HEK293 (cell line): Measurements from ENCODE around the gene GHDC.

Experiments
- ZNF221 ChIP-seq: fragments of 450-650 bp; formaldehyde crosslinking; IDR thresholded peaks from 2 replicates; pipeline ENCODE4 v1.5.1; 2017; ENCODE audit warnings: missing biosample characterization, missing genetic modification characterization, borderline replicate concordance
- ZNF274 ChIP-seq, 2 experiments: fragments of 200-500 bp in 1 of 2; fragments of 450-650 bp in 1 of 2; sonication (Bioruptor generic) in 1 of 2; formaldehyde crosslinking in 1 of 2; IDR thresholded peaks; 2 replicates each; pipeline versions ENCODE4 v1.5.1 to v1.6.1; 2014 to 2016; ENCODE audit warnings: borderline replicate concordance in 1 of 2, inconsistent platforms in 1 of 2, low read length in 1 of 2, missing biosample characterization in 1 of 2, missing genetic modification characterization in 1 of 2
- TF ChIP-seq, protein P1 (sequence below): fragments of 450-650 bp; formaldehyde crosslinking; IDR thresholded peaks from 2 replicates; pipeline ENCODE4 v1.5.1; 2016; ENCODE audit warnings: missing biosample characterization, missing genetic modification characterization
- TF ChIP-seq, protein P2 (sequence below): sonication (generic); formaldehyde crosslinking; IDR thresholded peaks from 2 replicates; pipeline ENCODE4 v1.8.1; 2022; ENCODE audit warnings: mild to moderate bottlenecking, moderate library complexity, missing genetic modification reagents
- TF ChIP-seq, protein P3 (sequence below): fragments of 450-650 bp; IDR thresholded peaks from 2 replicates; pipeline ENCODE4 v1.5.1; 2018; ENCODE audit warnings: missing biosample characterization, missing genetic modification characterization
- TF ChIP-seq, protein P4 (sequence below): fragments of 450-650 bp; formaldehyde crosslinking; IDR thresholded peaks from 2 replicates; pipeline ENCODE4 v1.5.1; 2016; ENCODE audit warnings: missing biosample characterization, missing genetic modification characterization

DNA sequence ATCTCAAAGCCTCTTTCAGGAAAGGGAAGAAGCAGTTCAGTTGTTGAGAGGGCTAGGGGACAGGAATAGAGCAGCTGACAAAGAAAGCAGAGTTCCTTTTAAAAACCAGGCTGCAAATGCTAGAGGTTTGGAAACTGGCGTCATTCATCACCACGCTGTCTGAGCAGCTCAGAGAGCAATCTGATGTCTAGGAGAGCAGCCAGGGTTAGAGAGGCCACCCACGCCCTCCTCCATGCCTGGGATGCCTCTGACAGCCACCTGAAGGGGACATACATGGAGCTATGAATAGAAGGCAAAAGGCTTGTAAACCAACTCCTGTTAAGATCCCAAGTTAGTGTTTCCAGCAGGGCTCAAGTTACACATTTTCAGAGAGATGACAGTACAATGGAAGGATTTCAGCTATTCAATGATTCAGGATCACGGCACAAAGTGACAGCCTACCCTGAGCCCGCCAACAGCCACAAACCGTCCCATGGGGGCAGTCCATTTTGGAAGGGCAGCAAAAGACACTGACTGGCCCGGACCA lies 51.9 kb downstream of the GHDC start:
- TF ChIP-seq, protein P1, sequence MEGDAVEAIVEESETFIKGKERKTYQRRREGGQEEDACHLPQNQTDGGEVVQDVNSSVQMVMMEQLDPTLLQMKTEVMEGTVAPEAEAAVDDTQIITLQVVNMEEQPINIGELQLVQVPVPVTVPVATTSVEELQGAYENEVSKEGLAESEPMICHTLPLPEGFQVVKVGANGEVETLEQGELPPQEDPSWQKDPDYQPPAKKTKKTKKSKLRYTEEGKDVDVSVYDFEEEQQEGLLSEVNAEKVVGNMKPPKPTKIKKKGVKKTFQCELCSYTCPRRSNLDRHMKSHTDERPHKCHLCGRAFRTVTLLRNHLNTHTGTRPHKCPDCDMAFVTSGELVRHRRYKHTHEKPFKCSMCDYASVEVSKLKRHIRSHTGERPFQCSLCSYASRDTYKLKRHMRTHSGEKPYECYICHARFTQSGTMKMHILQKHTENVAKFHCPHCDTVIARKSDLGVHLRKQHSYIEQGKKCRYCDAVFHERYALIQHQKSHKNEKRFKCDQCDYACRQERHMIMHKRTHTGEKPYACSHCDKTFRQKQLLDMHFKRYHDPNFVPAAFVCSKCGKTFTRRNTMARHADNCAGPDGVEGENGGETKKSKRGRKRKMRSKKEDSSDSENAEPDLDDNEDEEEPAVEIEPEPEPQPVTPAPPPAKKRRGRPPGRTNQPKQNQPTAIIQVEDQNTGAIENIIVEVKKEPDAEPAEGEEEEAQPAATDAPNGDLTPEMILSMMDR (tag by site-specific recombination), result no peak
- TF ChIP-seq, protein P2, sequence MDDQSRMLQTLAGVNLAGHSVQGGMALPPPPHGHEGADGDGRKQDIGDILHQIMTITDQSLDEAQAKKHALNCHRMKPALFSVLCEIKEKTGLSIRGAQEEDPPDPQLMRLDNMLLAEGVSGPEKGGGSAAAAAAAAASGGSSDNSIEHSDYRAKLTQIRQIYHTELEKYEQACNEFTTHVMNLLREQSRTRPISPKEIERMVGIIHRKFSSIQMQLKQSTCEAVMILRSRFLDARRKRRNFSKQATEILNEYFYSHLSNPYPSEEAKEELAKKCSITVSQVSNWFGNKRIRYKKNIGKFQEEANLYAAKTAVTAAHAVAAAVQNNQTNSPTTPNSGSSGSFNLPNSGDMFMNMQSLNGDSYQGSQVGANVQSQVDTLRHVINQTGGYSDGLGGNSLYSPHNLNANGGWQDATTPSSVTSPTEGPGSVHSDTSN (CRISPR knock-in tag), result no peak
- TF ChIP-seq, protein P3, sequence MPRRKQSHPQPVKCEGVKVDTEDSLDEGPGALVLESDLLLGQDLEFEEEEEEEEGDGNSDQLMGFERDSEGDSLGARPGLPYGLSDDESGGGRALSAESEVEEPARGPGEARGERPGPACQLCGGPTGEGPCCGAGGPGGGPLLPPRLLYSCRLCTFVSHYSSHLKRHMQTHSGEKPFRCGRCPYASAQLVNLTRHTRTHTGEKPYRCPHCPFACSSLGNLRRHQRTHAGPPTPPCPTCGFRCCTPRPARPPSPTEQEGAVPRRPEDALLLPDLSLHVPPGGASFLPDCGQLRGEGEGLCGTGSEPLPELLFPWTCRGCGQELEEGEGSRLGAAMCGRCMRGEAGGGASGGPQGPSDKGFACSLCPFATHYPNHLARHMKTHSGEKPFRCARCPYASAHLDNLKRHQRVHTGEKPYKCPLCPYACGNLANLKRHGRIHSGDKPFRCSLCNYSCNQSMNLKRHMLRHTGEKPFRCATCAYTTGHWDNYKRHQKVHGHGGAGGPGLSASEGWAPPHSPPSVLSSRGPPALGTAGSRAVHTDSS (tag by site-specific recombination), result no peak
- TF ChIP-seq, protein P4, sequence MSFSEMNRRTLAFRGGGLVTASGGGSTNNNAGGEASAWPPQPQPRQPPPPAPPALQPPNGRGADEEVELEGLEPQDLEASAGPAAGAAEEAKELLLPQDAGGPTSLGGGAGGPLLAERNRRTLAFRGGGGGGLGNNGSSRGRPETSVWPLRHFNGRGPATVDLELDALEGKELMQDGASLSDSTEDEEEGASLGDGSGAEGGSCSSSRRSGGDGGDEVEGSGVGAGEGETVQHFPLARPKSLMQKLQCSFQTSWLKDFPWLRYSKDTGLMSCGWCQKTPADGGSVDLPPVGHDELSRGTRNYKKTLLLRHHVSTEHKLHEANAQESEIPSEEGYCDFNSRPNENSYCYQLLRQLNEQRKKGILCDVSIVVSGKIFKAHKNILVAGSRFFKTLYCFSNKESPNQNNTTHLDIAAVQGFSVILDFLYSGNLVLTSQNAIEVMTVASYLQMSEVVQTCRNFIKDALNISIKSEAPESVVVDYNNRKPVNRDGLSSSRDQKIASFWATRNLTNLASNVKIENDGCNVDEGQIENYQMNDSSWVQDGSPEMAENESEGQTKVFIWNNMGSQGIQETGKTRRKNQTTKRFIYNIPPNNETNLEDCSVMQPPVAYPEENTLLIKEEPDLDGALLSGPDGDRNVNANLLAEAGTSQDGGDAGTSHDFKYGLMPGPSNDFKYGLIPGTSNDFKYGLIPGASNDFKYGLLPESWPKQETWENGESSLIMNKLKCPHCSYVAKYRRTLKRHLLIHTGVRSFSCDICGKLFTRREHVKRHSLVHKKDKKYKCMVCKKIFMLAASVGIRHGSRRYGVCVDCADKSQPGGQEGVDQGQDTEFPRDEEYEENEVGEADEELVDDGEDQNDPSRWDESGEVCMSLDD (tag by site-specific recombination), result no peak
- TF ChIP-seq ZNF221 (tag by site-specific recombination) (no peak), ZNF274 (IDR thresholded peaks at IDR 0.05; ENCODE audit: low read length) (no peak), ZNF274 (tag by site-specific recombination; IDR thresholded peaks at IDR 0.05; ENCODE audit: borderline replicate concordance) (no peak)
